ENCODE data around the gene TBC1D14.

The TBC1D14 gene

GRCh38 chr4:7055990-7056325, 146.3 kb downstream of the TBC1D14 start:
- no peak for TF ChIP-seq ZFP30 (CRISPR knock-in tag; IDR thresholded peaks at IDR 0.05)
- no peak for TF ChIP-seq CREB5 (CRISPR knock-in tag; IDR thresholded peaks at IDR 0.05; ENCODE audit: low read depth)
- TF ChIP-seq PPARA (CRISPR knock-in tag; IDR thresholded peaks at IDR 0.05; ENCODE audit: borderline replicate concordance): no peak
- TF ChIP-seq ZNF8 (CRISPR knock-in tag; IDR thresholded peaks at IDR 0.05): no peak
- no peak for TF ChIP-seq CSRNP3 (CRISPR knock-in tag; IDR thresholded peaks at IDR 0.05)
- no peak for TF ChIP-seq ESRRG (CRISPR knock-in tag; IDR thresholded peaks at IDR 0.05)
- no peak for TF ChIP-seq ZNF565 (CRISPR knock-in tag; conservative IDR thresholded peaks at IDR 0.05; ENCODE audit: low read depth)
- TF ChIP-seq ZC3H10 (CRISPR knock-in tag; IDR thresholded peaks at IDR 0.05): no peak
- TF ChIP-seq SNAI2 (CRISPR knock-in tag; IDR thresholded peaks at IDR 0.05): no peak
- TF ChIP-seq ARNTL (CRISPR knock-in tag; IDR thresholded peaks at IDR 0.05; ENCODE audit: borderline replicate concordance, low read depth): no peak
- no peak for TF ChIP-seq TOX (CRISPR knock-in tag; IDR thresholded peaks at IDR 0.05; ENCODE audit: borderline replicate concordance)
- TF ChIP-seq TCF4 (CRISPR knock-in tag; IDR thresholded peaks at IDR 0.05; ENCODE audit: borderline replicate concordance): no peak
- no peak for TF ChIP-seq BACH2 (CRISPR knock-in tag; IDR thresholded peaks at IDR 0.05; ENCODE audit: borderline replicate concordance)
- TF ChIP-seq, protein P1, sequence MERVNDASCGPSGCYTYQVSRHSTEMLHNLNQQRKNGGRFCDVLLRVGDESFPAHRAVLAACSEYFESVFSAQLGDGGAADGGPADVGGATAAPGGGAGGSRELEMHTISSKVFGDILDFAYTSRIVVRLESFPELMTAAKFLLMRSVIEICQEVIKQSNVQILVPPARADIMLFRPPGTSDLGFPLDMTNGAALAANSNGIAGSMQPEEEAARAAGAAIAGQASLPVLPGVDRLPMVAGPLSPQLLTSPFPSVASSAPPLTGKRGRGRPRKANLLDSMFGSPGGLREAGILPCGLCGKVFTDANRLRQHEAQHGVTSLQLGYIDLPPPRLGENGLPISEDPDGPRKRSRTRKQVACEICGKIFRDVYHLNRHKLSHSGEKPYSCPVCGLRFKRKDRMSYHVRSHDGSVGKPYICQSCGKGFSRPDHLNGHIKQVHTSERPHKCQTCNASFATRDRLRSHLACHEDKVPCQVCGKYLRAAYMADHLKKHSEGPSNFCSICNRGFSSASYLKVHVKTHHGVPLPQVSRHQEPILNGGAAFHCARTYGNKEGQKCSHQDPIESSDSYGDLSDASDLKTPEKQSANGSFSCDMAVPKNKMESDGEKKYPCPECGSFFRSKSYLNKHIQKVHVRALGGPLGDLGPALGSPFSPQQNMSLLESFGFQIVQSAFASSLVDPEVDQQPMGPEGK (CRISPR knock-in tag; IDR thresholded peaks at IDR 0.05; ENCODE audit: borderline replicate concordance): no peak
- TF ChIP-seq TSHZ2 (CRISPR knock-in tag; IDR thresholded peaks at IDR 0.05): no peak
- TF ChIP-seq POU6F1 (CRISPR knock-in tag; IDR thresholded peaks at IDR 0.05; ENCODE audit: borderline replicate concordance, low read depth): no peak
- TF ChIP-seq RARB (CRISPR knock-in tag; IDR thresholded peaks at IDR 0.05): no peak
- no peak for TF ChIP-seq OSR1 (CRISPR knock-in tag; IDR thresholded peaks at IDR 0.05)
- no peak for TF ChIP-seq ZFP3 (CRISPR knock-in tag; IDR thresholded peaks at IDR 0.05)
- no peak for TF ChIP-seq ISL1 (CRISPR knock-in tag; IDR thresholded peaks at IDR 0.05)
- no peak for ATAC-seq

DNA sequence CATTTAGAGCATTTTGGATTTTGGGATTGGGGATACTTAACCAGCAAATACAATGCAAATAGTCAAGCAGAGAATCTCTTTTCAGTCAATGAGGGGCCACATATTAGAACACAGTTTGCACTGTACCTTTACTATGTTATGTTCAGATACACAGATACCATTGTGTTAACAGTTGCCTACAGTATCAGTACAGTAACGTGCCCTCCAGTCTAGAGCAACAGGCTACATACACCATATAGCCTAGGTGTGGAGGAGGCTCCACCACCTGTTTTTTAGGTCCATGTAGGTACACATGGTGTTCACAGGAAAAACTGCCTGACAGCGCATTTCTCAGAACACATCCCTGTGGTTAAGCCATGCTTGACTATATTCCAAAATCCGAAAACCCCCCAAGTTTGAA, 149.2 kb downstream of the TBC1D14 start:
- no peak for TF ChIP-seq TOX (CRISPR knock-in tag; IDR thresholded peaks at IDR 0.05; ENCODE audit: borderline replicate concordance)
- TF ChIP-seq CSDC2 (CRISPR knock-in tag; IDR thresholded peaks at IDR 0.05): no peak
- no peak for TF ChIP-seq CSRNP3 (CRISPR knock-in tag; IDR thresholded peaks at IDR 0.05)
- no peak for TF ChIP-seq POU6F1 (CRISPR knock-in tag; IDR thresholded peaks at IDR 0.05; ENCODE audit: borderline replicate concordance, low read depth)
- no peak for TF ChIP-seq SNAI2 (CRISPR knock-in tag; IDR thresholded peaks at IDR 0.05)
- no peak for TF ChIP-seq ZFP3 (CRISPR knock-in tag; IDR thresholded peaks at IDR 0.05)
- no peak for TF ChIP-seq ISL1 (CRISPR knock-in tag; IDR thresholded peaks at IDR 0.05)
- no peak for ATAC-seq
